ENCODE measurements around the gene TENM3. TPM values are rescaled to one million over a fixed set of nuclear protein-coding genes. Genes with fewer than 3 reads are reported as not detected.

The TENM3 gene
- total RNA-seq, 1 donor, result 24.2 TPM

DNA sequence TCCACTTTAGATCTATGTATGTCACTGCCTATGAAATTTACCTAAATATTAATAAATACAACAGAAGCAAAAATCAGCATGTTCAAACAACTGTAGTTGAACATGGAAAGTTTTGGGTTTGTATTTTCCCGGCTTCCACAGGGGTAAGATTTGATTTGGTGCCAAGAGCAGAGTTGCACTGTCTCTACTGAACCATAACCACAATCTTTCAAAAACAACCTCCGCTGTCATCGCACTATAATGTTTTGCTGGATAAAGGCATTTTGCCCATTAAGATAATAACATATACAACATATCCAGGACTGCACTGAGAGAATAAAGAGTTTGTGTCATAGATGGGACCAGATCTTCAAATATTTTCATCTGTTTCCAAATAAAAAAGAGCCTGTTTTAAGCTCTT, 94.9 kb downstream of the TENM3 start:
- H3K4me3 ChIP-seq (ENCODE audit: low read depth, low read length), result no peak overlapping the region

GRCh38 chr4:182338746-182339145, 95.5 kb downstream of the TENM3 start:
- DNase-seq (ENCODE audit: low read depth), result no peak
- no peak overlapping the region for H3K4me3 ChIP-seq (ENCODE audit: low read depth, low read length)
- TF ChIP-seq, protein P1, sequence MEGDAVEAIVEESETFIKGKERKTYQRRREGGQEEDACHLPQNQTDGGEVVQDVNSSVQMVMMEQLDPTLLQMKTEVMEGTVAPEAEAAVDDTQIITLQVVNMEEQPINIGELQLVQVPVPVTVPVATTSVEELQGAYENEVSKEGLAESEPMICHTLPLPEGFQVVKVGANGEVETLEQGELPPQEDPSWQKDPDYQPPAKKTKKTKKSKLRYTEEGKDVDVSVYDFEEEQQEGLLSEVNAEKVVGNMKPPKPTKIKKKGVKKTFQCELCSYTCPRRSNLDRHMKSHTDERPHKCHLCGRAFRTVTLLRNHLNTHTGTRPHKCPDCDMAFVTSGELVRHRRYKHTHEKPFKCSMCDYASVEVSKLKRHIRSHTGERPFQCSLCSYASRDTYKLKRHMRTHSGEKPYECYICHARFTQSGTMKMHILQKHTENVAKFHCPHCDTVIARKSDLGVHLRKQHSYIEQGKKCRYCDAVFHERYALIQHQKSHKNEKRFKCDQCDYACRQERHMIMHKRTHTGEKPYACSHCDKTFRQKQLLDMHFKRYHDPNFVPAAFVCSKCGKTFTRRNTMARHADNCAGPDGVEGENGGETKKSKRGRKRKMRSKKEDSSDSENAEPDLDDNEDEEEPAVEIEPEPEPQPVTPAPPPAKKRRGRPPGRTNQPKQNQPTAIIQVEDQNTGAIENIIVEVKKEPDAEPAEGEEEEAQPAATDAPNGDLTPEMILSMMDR (IDR thresholded peaks at IDR 0.05; ENCODE audit: insufficient read depth, low read depth, low read length), result no peak

More for the DNA sequence above, 94.9 kb downstream of the TENM3 start:
- DNase-seq (ENCODE audit: low read depth), result no peak
- TF ChIP-seq, protein P1 (IDR thresholded peaks at IDR 0.05; ENCODE audit: insufficient read depth, low read depth, low read length), result no peak

DNA sequence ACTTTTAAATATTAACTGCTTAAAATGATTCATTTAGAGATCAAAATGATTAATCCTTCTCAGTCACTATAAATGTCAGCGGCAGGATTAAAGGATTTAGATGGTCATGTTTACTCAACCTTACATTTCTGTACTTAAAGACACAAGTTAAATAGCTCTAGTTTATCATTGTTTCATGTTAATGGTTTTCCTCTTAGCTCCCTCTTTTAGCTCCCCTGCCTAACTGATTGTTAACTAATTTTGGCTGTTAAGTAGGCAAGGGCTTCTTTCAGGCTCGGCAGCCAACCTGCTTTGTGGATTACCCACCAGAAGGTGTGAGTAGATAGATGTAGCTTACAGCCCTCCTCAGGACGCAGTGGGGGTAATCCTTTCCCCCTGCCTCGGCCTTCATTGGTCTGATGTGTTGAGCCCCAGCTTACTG, 96.0 kb downstream of the TENM3 start:
- TF ChIP-seq, protein P1 (IDR thresholded peaks at IDR 0.05; ENCODE audit: insufficient read depth, low read depth, low read length), result no peak
- peak; percentile 6 for DNase-seq (ENCODE audit: low read depth)
- no peak overlapping the region for H3K4me3 ChIP-seq (ENCODE audit: low read depth, low read length)

GRCh38 chr4:182343453-182343852, 100.3 kb downstream of the TENM3 start:
- no peak for DNase-seq (ENCODE audit: low read depth)
- TF ChIP-seq, protein P1 (IDR thresholded peaks at IDR 0.05; ENCODE audit: insufficient read depth, low read depth, low read length), result no peak
- no peak overlapping the region for H3K4me3 ChIP-seq (ENCODE audit: low read depth, low read length)

DNA sequence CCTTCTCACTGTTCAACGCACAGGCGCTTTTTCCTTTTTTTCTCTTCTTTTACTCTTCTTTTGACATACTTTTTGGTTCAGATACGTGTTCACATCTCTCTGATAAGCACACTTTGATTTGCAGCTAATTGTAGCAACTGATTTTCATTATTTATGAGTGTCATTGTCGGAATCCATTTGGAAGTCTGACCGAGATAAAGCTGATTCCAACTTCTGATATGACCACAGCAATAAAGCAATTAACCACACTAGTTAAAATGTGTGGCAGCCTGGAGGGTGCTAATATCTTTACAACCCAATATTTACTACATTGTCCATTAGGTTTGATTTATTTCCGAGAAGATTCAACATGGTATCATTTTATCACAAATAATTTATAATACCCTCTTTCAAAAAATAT, 101.8 kb downstream of the TENM3 start:
- DNase-seq (ENCODE audit: low read depth), result no peak
- TF ChIP-seq, protein P1 (IDR thresholded peaks at IDR 0.05; ENCODE audit: insufficient read depth, low read depth, low read length), result no peak
- no peak overlapping the region for H3K4me3 ChIP-seq (ENCODE audit: low read depth, low read length)

DNA sequence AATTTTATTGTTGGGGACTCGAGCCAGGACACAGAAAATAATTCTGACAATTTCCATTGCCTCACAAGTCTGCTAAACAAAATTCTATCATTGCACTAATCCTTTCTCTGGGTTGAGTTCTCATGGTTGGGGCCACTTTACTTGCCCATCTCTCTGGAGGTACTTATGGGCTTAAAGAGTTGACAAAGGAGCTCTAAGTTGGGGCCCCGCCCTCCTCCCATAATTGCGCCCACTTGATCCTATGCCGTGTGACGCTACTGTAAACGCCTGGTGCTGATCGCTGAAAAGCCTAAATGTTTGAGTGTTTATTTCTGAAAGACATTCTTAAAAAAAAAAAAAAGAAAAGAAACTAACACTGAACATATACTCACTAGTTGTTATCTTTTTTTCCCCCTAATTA, 103.0 kb downstream of the TENM3 start:
- TF ChIP-seq, protein P1 (IDR thresholded peaks at IDR 0.05; ENCODE audit: insufficient read depth, low read depth, low read length), result no peak
- no peak for DNase-seq (ENCODE audit: low read depth)
- no peak overlapping the region for H3K4me3 ChIP-seq (ENCODE audit: low read depth, low read length)

- TF ChIP-seq, protein P1 (IDR thresholded peaks at IDR 0.05; ENCODE audit: insufficient read depth, low read depth, low read length), result no peak
- H3K4me3 ChIP-seq (ENCODE audit: low read depth, low read length), result no peak overlapping the region
- DNase-seq (ENCODE audit: low read depth), result no peak
These were observed 103.6 kb downstream of the TENM3 start for GRCh38 chr4:182346675-182347375.
